Psoas muscle (tissue), 8 donors: ENCODE results near the gene UPK1B. TPM values are rescaled to one million over a fixed set of nuclear protein-coding genes. Genes with fewer than 3 reads are reported as not detected.
"Not testable (repeated sequence)": the region's sequence is repeated elsewhere in the genome, so short reads cannot be mapped to it uniquely, and the experiment has no call there.

Experiments used
- ATAC-seq, 4 donors: fragments of 200-7000 bp; cut with Tn5 transposase; one replicate each; pipeline ENCODE4 v1.9.1; 2020; ENCODE audit warnings: moderate library complexity in 3 of 4, mild to moderate bottlenecking in 2 of 4
- DNase-seq, 2 donors: peaks; one replicate each; pipeline ENCODE4 v3.0.0-alpha.2; 2020
- H3K27ac ChIP-seq: fragments of 200-600 bp; one replicate; pipeline ENCODE4 v1.8.0; 2022
- H3K27me3 ChIP-seq, 3 donors: fragments of 200-600 bp in 1 of 3; one replicate each; pipeline versions ENCODE4 v1.6.1 to v1.8.0; 2013 to 2022; ENCODE audit warnings: low read length in 2 of 3, mild to moderate bottlenecking in 2 of 3, moderate library complexity in 1 of 3; ENCODE audit not compliant: insufficient read depth in 3 of 3
- H3K36me3 ChIP-seq, 2 donors: fragments of 200-600 bp in 1 of 2; one replicate each; pipeline versions ENCODE4 v1.6.1 to v1.8.0; 2013 to 2022; ENCODE audit warnings: low read depth in 1 of 2, mild to moderate bottlenecking in 1 of 2, moderate library complexity in 1 of 2; ENCODE audit not compliant: insufficient read depth in 1 of 2
- H3K4me1 ChIP-seq: fragments of 200-600 bp; one replicate; pipeline ENCODE4 v1.8.0; 2022
- H3K4me3 ChIP-seq: fragments of 200-600 bp; one replicate; pipeline ENCODE4 v1.8.0; 2022; ENCODE audit warnings: mild to moderate bottlenecking
- H3K9me3 ChIP-seq: fragments of 200-600 bp; one replicate; pipeline ENCODE4 v1.8.0; 2022
- CTCF ChIP-seq: fragments of 200-600 bp; IDR thresholded peaks from one replicate; pipeline ENCODE4 v1.8.0; 2022; ENCODE audit warnings: antibody characterized with exemption
- WGBS, 3 donors: extraction: QIAGEN DNeasy Blood & Tissue Kit; methylation state at CpG; one replicate each; pipeline versions ENCODE4 v1.1.6 to v1.1.7; 2013; 5-methylcytosine and 5-hydroxymethylcytosine counted together
- intact Hi-C, 2 donors: fragments of 100-400 bp; cut with DNase I; formaldehyde crosslinking; loops; one replicate each; pipeline versions ENCODE4 v1.11.0 to v1.14.2; 2022
- polyA plus RNA-seq, 3 donors: library from polyadenylated mRNA; stranded (reverse); fragments of 200-250 nt; gene quantifications; one replicate each; pipeline ENCODE4 v1.2.3, GENCODE V29; 2013
- total RNA-seq, 4 donors: library from RNA; stranded (reverse); fragmentation: NEBNext Ultra II Directional in 2 of 4; extraction: Animal tissue kit (Norgen Biotek cat#: 25700) in 2 of 4; gene quantifications; one replicate each; pipeline versions ENCODE4 v1.2.1 to v1.2.4, GENCODE V29; 2021 to 2023
- donor health status: healthy with polysubstance abuse.
- donor health status: DM: no; HTN: no; CAD: no; lungs with moderate emphysema.
- donor health status: Bipolar disorder and iron deficiency.
- donor health status: healthy.
- donor health status: DM: yes; HTN: yes; CAD: no.
- donor health status: DM: no; HTN: no; CAD: no.
- donor health status: DM: no; HTN: no; CAD: no.
- donor health status: DM: yes; HTN: yes; CAD: no.

Gene UPK1B
- total and polyA plus RNA-seq, 7 donors: 0.03 to 0.06 (median 0.05) TPM; not detected in 4

GRCh38 chr3:119160361-119160760 lies 13.0 kb upstream of the UPK1B start:
- intact Hi-C loops: no loop called here
- TF ChIP-seq CTCF: no peak
- Histone ChIP-seq H3K9me3 (no peaks in the 10 kb centered on the region), H3K27ac (no peak overlapping the region), H3K27me3 (no peaks in the 10 kb centered on the region), H3K4me1 (no peaks in the 10 kb centered on the region), H3K4me3 (no peak overlapping the region), H3K36me3 (no peaks in the 10 kb centered on the region)
- WGBS, 3 donors: 35 to 97% (median 87%) methylated on average over 1 of the region's 1 CpG
- ATAC-seq (no peak), DNase-seq (no peak)

GRCh38 chr3:119160815-119161214 lies 12.6 kb upstream of the UPK1B start:
- Histone ChIP-seq H3K9me3 (no peaks in the 10 kb centered on the region), H3K36me3 (no peaks in the 10 kb centered on the region), H3K27me3 (no peaks in the 10 kb centered on the region), H3K4me1 (no peaks in the 10 kb centered on the region), H3K27ac (no peak overlapping the region), H3K4me3 (no peak overlapping the region)
- ATAC-seq (no peak), DNase-seq (no peak)
- intact Hi-C loops: no loop called here
- TF ChIP-seq CTCF: no peak
- 27 to 46% (median 40%) methylated on average over 1 of the region's 1 CpG for WGBS, 3 donors

- TF ChIP-seq CTCF: no peak
- intact Hi-C loops: no loop called here
- Histone ChIP-seq H3K4me3 (no peak overlapping the region), H3K36me3 (no peaks in the 10 kb centered on the region), H3K4me1 (no peaks in the 10 kb centered on the region), H3K9me3 (no peaks in the 10 kb centered on the region), H3K27ac (no peak overlapping the region), H3K27me3 (no peaks in the 10 kb centered on the region)
- ATAC-seq (no peak), DNase-seq (no peak)
- WGBS, 3 donors: 63 to 74% (median 67%) methylated on average over 2 of the region's 2 CpGs
Measured at GRCh38 chr3:119161240-119161639, 12.2 kb upstream of the UPK1B start.

- ATAC-seq, H3K9me3 ChIP-seq, H3K4me3 ChIP-seq, H3K27ac ChIP-seq, H3K36me3 ChIP-seq, H3K27me3 ChIP-seq, intact Hi-C loops, DNase-seq, H3K4me1 ChIP-seq: not testable (repeated sequence)
- WGBS, 3 donors: 81 to 92% (median 87%) methylated on average over 9 of the region's 9 CpGs
Measured at GRCh38 chr3:119164745-119165144, 8.7 kb upstream of the UPK1B start.

- 74 to 80% (median 79%) methylated on average over 3 of the region's 3 CpGs for WGBS, 3 donors
- ATAC-seq (no peak), DNase-seq (no peak)
- H3K9me3 ChIP-seq: no peaks in the 10 kb centered on the region
- H3K4me3 ChIP-seq: no peak overlapping the region
- H3K27me3 ChIP-seq: peaks cover 0 to 3% (median 0%) of the 10 kb centered on the region in 3 donors
- intact Hi-C loops: no loop called here
- H3K27ac ChIP-seq: no peak overlapping the region
- TF ChIP-seq CTCF: no peak
- no peaks in the 10 kb centered on the region for H3K4me1 ChIP-seq
- H3K36me3 ChIP-seq: no peaks in the 10 kb centered on the region
Measured at GRCh38 chr3:119170821-119171220, 2.6 kb upstream of the UPK1B start.
